IMR-90 (cell line): Measurements from ENCODE around the gene F13A1. TPM values are rescaled to one million over a fixed set of nuclear protein-coding genes. Genes with fewer than 3 reads are reported as not detected.

Source experiments
- ATAC-seq: fragments of 200-7000 bp; cut with Tn5 transposase; 2 replicates; pipeline ENCODE4 v1.9.1; 2020; ENCODE audit warnings: low read depth, mild to moderate bottlenecking, moderate library complexity
- Bru-seq: library from RNA; stranded (reverse); fragments of 400-500 nt; gene quantifications from one replicate; lab custom pipeline; 2021; lab: Mats Ljungman, UMichigan
- BruChase-seq, 2 experiments: library from RNA; stranded (reverse); fragments of 400-500 nt; gene quantifications; one replicate each; lab custom pipeline; 2021; lab: Mats Ljungman, UMichigan
- BruUV-seq: library from RNA; stranded (reverse); fragments of 400-500 nt; replicated peaks from 2 replicates; lab custom pipeline; 2021; lab: Mats Ljungman, UMichigan
- CTCF ChIA-PET: fragments of 300-600 bp; formaldehyde crosslinking; extraction: SDS; loops from one replicate; lab custom pipeline; 2021; ENCODE audit warnings: antibody characterized with exemption; lab: Yijun Ruan, JAX
- POLR2A ChIA-PET: fragments of 300-600 bp; sonication (Branson Sonifier 250); formaldehyde crosslinking; loops from one replicate; lab custom pipeline; 2022; ENCODE audit warnings: antibody characterized with exemption; ENCODE audit not compliant: unreplicated experiment; lab: Charles Lee
- DNase-seq: peaks from one replicate; pipeline ENCODE4 v3.0.0; 2013
- H2AFZ ChIP-seq: replicated peaks from 2 replicates; pipeline ENCODE3; 2013; ENCODE audit warnings: low read length, mild to moderate bottlenecking; ENCODE audit not compliant: poor library complexity
- H2AK5ac ChIP-seq: 2 replicates; pipeline ENCODE4 v1.6.1; 2013; ENCODE audit warnings: low read depth, low read length, inconsistent platforms
- H2AK9ac ChIP-seq: replicated peaks from 2 replicates; pipeline ENCODE3; 2013; ENCODE audit warnings: mild to moderate bottlenecking, low read depth, low read length, moderate library complexity; ENCODE audit not compliant: poor library complexity
- H2BK120ac ChIP-seq: 2 replicates; pipeline ENCODE4 v1.6.1; 2013; ENCODE audit warnings: low read depth, low read length, inconsistent platforms
- H2BK15ac ChIP-seq: 3 replicates; pipeline ENCODE4 v1.6.1; 2013; ENCODE audit warnings: low read depth, low read length, inconsistent platforms
- H2BK20ac ChIP-seq: 2 replicates; pipeline ENCODE4 v1.6.1; 2013; ENCODE audit warnings: low read depth, mild to moderate bottlenecking, inconsistent platforms, low read length, moderate library complexity
- H2BK5ac ChIP-seq: 2 replicates; pipeline ENCODE4 v1.6.1; 2013; ENCODE audit warnings: mild to moderate bottlenecking, low read depth, low read length, inconsistent platforms; ENCODE audit not compliant: poor library complexity, severe bottlenecking
- H3K14ac ChIP-seq: replicated peaks from 2 replicates; pipeline ENCODE4 v1.6.1; 2013; ENCODE audit warnings: low read depth, low read length, inconsistent platforms
- H3K18ac ChIP-seq: 2 replicates; pipeline ENCODE4 v1.6.1; 2013; ENCODE audit warnings: low read depth, low read length, control low read depth
- H3K23ac ChIP-seq: 2 replicates; pipeline ENCODE4 v1.6.1; 2013; ENCODE audit warnings: low read depth, low read length, inconsistent platforms
- H3K27ac ChIP-seq: 2 replicates; pipeline ENCODE4 v1.5.1; 2013; ENCODE audit warnings: mild to moderate bottlenecking, control low read depth, low read length; ENCODE audit not compliant: insufficient read depth
- H3K27me3 ChIP-seq: 2 replicates; pipeline ENCODE4 v1.6.1; 2013; ENCODE audit warnings: low read length; ENCODE audit not compliant: control insufficient read depth, insufficient read depth
- H3K36me3 ChIP-seq: 2 replicates; pipeline ENCODE4 v1.6.1; 2013; ENCODE audit warnings: low read length, mixed read lengths; ENCODE audit not compliant: control insufficient read depth, insufficient read depth
- H3K4ac ChIP-seq: 2 replicates; pipeline ENCODE4 v1.6.1; 2013; ENCODE audit warnings: low read depth, low read length, inconsistent platforms
- H3K4me1 ChIP-seq: 2 replicates; pipeline ENCODE4 v1.6.1; 2013; ENCODE audit warnings: low read length, mixed read lengths; ENCODE audit not compliant: control insufficient read depth, insufficient read depth
- H3K4me2 ChIP-seq: 2 replicates; pipeline ENCODE4 v1.6.1; 2013; ENCODE audit warnings: low read depth, mild to moderate bottlenecking, control low read depth, low read length, moderate library complexity
- H3K4me3 ChIP-seq: 2 replicates; pipeline ENCODE4 v1.5.1; 2013; ENCODE audit warnings: low read depth, mild to moderate bottlenecking, control low read depth, low read length, moderate library complexity; ENCODE audit not compliant: insufficient read depth
- H3K56ac ChIP-seq: 2 replicates; pipeline ENCODE4 v1.6.1; 2013; ENCODE audit warnings: low read length, inconsistent platforms; ENCODE audit not compliant: insufficient read depth; ENCODE audit errors: extremely low read depth
- H3K79me1 ChIP-seq, 2 experiments: 2 replicates each; pipeline ENCODE4 v1.6.1; 2013; ENCODE audit warnings: low read length in 2 of 2, inconsistent platforms in 1 of 2, low read depth in 1 of 2
- H3K9ac ChIP-seq: 2 replicates; pipeline ENCODE4 v1.6.1; 2013; ENCODE audit warnings: low read depth, low read length, control low read depth
- H3K9me1 ChIP-seq: 2 replicates; pipeline ENCODE4 v1.6.1; 2013; ENCODE audit warnings: low read length, inconsistent platforms; ENCODE audit not compliant: insufficient read depth
- H3K9me3 ChIP-seq: 2 replicates; pipeline ENCODE4 v1.6.1; 2013; ENCODE audit warnings: low read length; ENCODE audit not compliant: control insufficient read depth, insufficient read depth
- H4K20me1 ChIP-seq: 2 replicates; pipeline ENCODE4 v1.6.1; 2013; ENCODE audit warnings: low read length, inconsistent platforms; ENCODE audit not compliant: insufficient read depth
- H4K5ac ChIP-seq: 2 replicates; pipeline ENCODE4 v1.6.1; 2013; ENCODE audit warnings: mild to moderate bottlenecking, low read depth, low read length, control low read depth
- H4K8ac ChIP-seq, 2 experiments: 2 replicates each; pipeline ENCODE4 v1.6.1; 2013; ENCODE audit warnings: low read depth in 2 of 2, low read length in 2 of 2, control low read depth in 1 of 2, inconsistent platforms in 1 of 2
- H4K91ac ChIP-seq: 2 replicates; pipeline ENCODE4 v1.6.1; 2013; ENCODE audit warnings: low read depth, low read length, inconsistent platforms; ENCODE audit not compliant: insufficient read depth
- FOS ChIP-seq: fragments of 150-350 bp; IDR thresholded peaks from 2 replicates; pipeline ENCODE4 v1.6.1; 2016; ENCODE audit warnings: low read depth, low read length
- NFE2L2 ChIP-seq: fragments of 150-350 bp; IDR thresholded peaks from 2 replicates; pipeline ENCODE4 v1.6.1; 2016; ENCODE audit warnings: low read depth, mild to moderate bottlenecking, low read length
- RAD21 ChIP-seq: IDR thresholded peaks from 2 replicates; pipeline ENCODE4 v1.6.1; 2012; ENCODE audit warnings: low read length, improper control_type of control experiment
- WGBS, 2 experiments: methylation state at CpG; one replicate each; pipeline versions ENCODE4 v1.1.5 to v1.1.7; 2013; ENCODE audit warnings: missing lambda C conversion rate in 2 of 2; ENCODE audit not compliant: insufficient read length in 1 of 2; ENCODE audit errors: extremely low coverage in 2 of 2; 5-methylcytosine and 5-hydroxymethylcytosine counted together
- dilution Hi-C: fragments of 300-500 bp; cut with HindIII; formaldehyde crosslinking; loops from one replicate; pipeline ENCODE4 v1.14.3; 2018; ENCODE audit warnings: low sequenced_read_pairs; ENCODE audit not compliant: unreplicated experiment
- in situ Hi-C: fragments of 300-500 bp; cut with MboI; formaldehyde crosslinking; loops from 3 replicates; pipeline ENCODE4 v1.14.3; 2019; ENCODE audit warnings: low sequenced_read_pairs, inconsistent platforms, mixed read lengths
- intact Hi-C: fragments of 100-400 bp; cut with micrococcal nuclease; formaldehyde crosslinking; loops from 2 replicates; pipeline ENCODE4 v1.10.0; 2022
- long read RNA-seq: library from polyadenylated mRNA; unstranded; transcript quantifications from one replicate; pipeline ENCODE4 v2.0.0, GENCODE V29; 2021; ENCODE audit not compliant: unreplicated experiment
- polyA plus RNA-seq, 3 experiments: library from polyadenylated mRNA; depleted of rRNA; stranded (reverse); fragments of >200 nt; gene quantifications; 2 replicates each; pipeline ENCODE4 v1.2.3, GENCODE V29; 2012; ENCODE audit warnings: low replicate concordance in 1 of 3
- total RNA-seq: library from RNA; depleted of rRNA; stranded (reverse); fragments of >200 nt; gene quantifications from 2 replicates; pipeline ENCODE4 v1.2.3, GENCODE V29; 2012; rRNA removed

F13A1 gene
- total RNA-seq (not detected in 2 replicates), polyA plus RNA-seq (2012; rRNA removed) (not detected in 2 replicates), Bru-seq, nascent RNA (percentile 1 among the genes with signal in this experiment), BruChase-seq, experiment 1, labeled RNA remaining after a 6-hour chase (not detected), BruChase-seq, experiment 2, labeled RNA remaining after a 2-hour chase (percentile 2 among the genes with signal in this experiment)
- polyA plus RNA-seq (2012; cell fraction: cytosol; rRNA removed): not detected in 2 replicates
- polyA plus RNA-seq (2012; cell fraction: nucleus; rRNA removed; ENCODE audit: low replicate concordance): not detected in 2 replicates
- long read RNA-seq: 0 reads

GRCh38 chr6:6319952-6320811 is at the start of gene F13A1:
F13A1 (minus strand) TSS chr6:6320662; CDS start chr6:6318664, 1,998 bp downstream.
- H2AK9ac ChIP-seq: no peak within 1 kb of the TSS
- H2BK15ac ChIP-seq: no peak within 1 kb of the TSS
- H3K4me2 ChIP-seq: no peak within 1 kb of the TSS
- H4K5ac ChIP-seq: no peak within 1 kb of the TSS
- no peak within 1 kb of the TSS for H3K9ac ChIP-seq
- ChIA-PET CTCF (no interaction called here), POLR2A (no interaction called here)
- dilution Hi-C loops: no loop called here
- no peaks in the 10 kb centered on the region for H4K20me1 ChIP-seq
- H4K8ac ChIP-seq: no peak within 1 kb of the TSS
- no peaks in the 10 kb centered on the region for H3K79me1 ChIP-seq
- H3K4me3 ChIP-seq: no peak within 1 kb of the TSS
- no peak within 1 kb of the TSS for H3K14ac ChIP-seq
- peaks cover 28% of the 10 kb centered on the region for H3K9me3 ChIP-seq
- H3K27ac ChIP-seq: no peak within 1 kb of the TSS
- no peak within 1 kb of the TSS for H3K4ac ChIP-seq
- no peak within 1 kb of the TSS for H2AK5ac ChIP-seq
- peak within 1 kb of the TSS; percentile 32 for H2AFZ ChIP-seq
- 0% methylated on average over 13 of the region's 39 CpGs; no CpG with 5 or more reads in 1 of the 2 experiments for WGBS, 2 experiments
- H3K36me3 ChIP-seq: no peaks in the 10 kb centered on the region
- intact Hi-C loops: loop anchor here (10.0 kb wide), 1 partner anchor 845 kb away; no protein-coding TSS in a partner anchor
- no peak within 1 kb of the TSS for H2BK20ac ChIP-seq
- H3K4me1 ChIP-seq: no peaks in the 10 kb centered on the region
- no peak within 1 kb of the TSS for H3K56ac ChIP-seq
- no peak for ATAC-seq
- TF ChIP-seq FOS (no peak), NFE2L2 (no peak), RAD21 (no peak)
- DNase-seq: no peak
- no peaks in the 10 kb centered on the region for H3K9me1 ChIP-seq
- H3K18ac ChIP-seq: no peak within 1 kb of the TSS
- H4K91ac ChIP-seq: no peak within 1 kb of the TSS
- no peaks in the 10 kb centered on the region for H3K27me3 ChIP-seq
- no peak within 1 kb of the TSS for H2BK5ac ChIP-seq
- no peak within 1 kb of the TSS for H2BK120ac ChIP-seq
- in situ Hi-C loops: no loop called here
- no TSS peak for BruUV-seq
- H3K23ac ChIP-seq: no peak within 1 kb of the TSS
